ENCODE results near the gene ADI1.

The ADI1 gene

GRCh38 chr2:3480352-3481010 is 38.9 kb downstream of the ADI1 start:
- no peak for DNase-seq (ENCODE audit: low read depth)

- no peak for DNase-seq (ENCODE audit: low read depth)
Measured at GRCh38 chr2:3479430-3480320, 39.7 kb downstream of the ADI1 start.

- DNase-seq (ENCODE audit: low read depth): no peak
Measured at GRCh38 chr2:3478846-3479385, 40.4 kb downstream of the ADI1 start.

GRCh38 chr2:3476985-3477327 is 42.4 kb downstream of the ADI1 start:
- no peak for DNase-seq (ENCODE audit: low read depth)

GRCh38 chr2:3476321-3476984 is 42.9 kb downstream of the ADI1 start:
- no peak for DNase-seq (ENCODE audit: low read depth)

- DNase-seq (ENCODE audit: low read depth): no peak
Measured at GRCh38 chr2:3475771-3476170, 43.6 kb downstream of the ADI1 start.

- no peak for DNase-seq (ENCODE audit: low read depth)
Measured at GRCh38 chr2:3472966-3473365, 46.4 kb downstream of the ADI1 start.

- no peak for DNase-seq (ENCODE audit: low read depth)
Measured at GRCh38 chr2:3472296-3472695, 47.0 kb downstream of the ADI1 start.

GRCh38 chr2:3470856-3471737 is 48.2 kb downstream of the ADI1 start:
- no peak for DNase-seq (ENCODE audit: low read depth)

- no peak for DNase-seq (ENCODE audit: low read depth)
Measured at GRCh38 chr2:3470166-3470651, 49.1 kb downstream of the ADI1 start.

- DNase-seq (ENCODE audit: low read depth): no peak
Measured at GRCh38 chr2:3469486-3469885, 49.8 kb downstream of the ADI1 start.

GRCh38 chr2:3468296-3468988 is 50.9 kb downstream of the ADI1 start:
- DNase-seq (ENCODE audit: low read depth): no peak

- DNase-seq (ENCODE audit: low read depth): no peak
Measured at GRCh38 chr2:3467654-3468053, 51.7 kb downstream of the ADI1 start.

- no peak for DNase-seq (ENCODE audit: low read depth)
Measured at GRCh38 chr2:3466966-3467365, 52.4 kb downstream of the ADI1 start.

GRCh38 chr2:3466482-3466863 is 52.9 kb downstream of the ADI1 start:
- no peak for DNase-seq (ENCODE audit: low read depth)

GRCh38 chr2:3465844-3466481 is 53.4 kb downstream of the ADI1 start:
- DNase-seq (ENCODE audit: low read depth): no peak

GRCh38 chr2:3465328-3465727 is 54.0 kb downstream of the ADI1 start:
- DNase-seq (ENCODE audit: low read depth): no peak

GRCh38 chr2:3464401-3465005 is 54.8 kb downstream of the ADI1 start:
- DNase-seq (ENCODE audit: low read depth): no peak

- no peak for DNase-seq (ENCODE audit: low read depth)
Measured at GRCh38 chr2:3463944-3464343, 55.4 kb downstream of the ADI1 start.

- DNase-seq (ENCODE audit: low read depth): no peak
Measured at GRCh38 chr2:3463186-3463835, 56.0 kb downstream of the ADI1 start.

Measured in stimulated activated CD4-positive, alpha-beta T cell treated with anti-CD3 and anti-CD28 coated beads, Interleukin-2, amount 100 ng/mL, for 4 hours (primary cell).